ENCODE data around the gene REXO4. TPM values are rescaled to one million over a fixed set of nuclear protein-coding genes. Genes with fewer than 3 reads are reported as not detected.

The REXO4 gene
- total and polyA plus RNA-seq, 2 experiments from 2014 or later = 31.1 to 36.3 TPM

GRCh38 chr9:133403766-133404453 is 13.9 kb downstream of the REXO4 start:
- H3K36me3 Mint-ChIP-seq (ENCODE audit: low read depth) = peaks cover 32% of the 10 kb centered on the region
- Histone ChIP-seq H3K9me2 (ENCODE audit: insufficient read depth) (no peaks in the 10 kb centered on the region), H3K4me1 (ENCODE audit: insufficient read depth) (no peaks in the 10 kb centered on the region), H2AFZ (no peak overlapping the region), H3K27me3 (ENCODE audit: insufficient read depth) (no peaks in the 10 kb centered on the region), H3K79me2 (replicated peaks; ENCODE audit: insufficient read depth) (no peaks in the 10 kb centered on the region), H3K4me2 (no peak overlapping the region), H3K27ac (ENCODE audit: low read depth) (no peak overlapping the region), H4K20me1 (replicated peaks; ENCODE audit: insufficient read depth) (no peaks in the 10 kb centered on the region; the same call in 1 of the 2 replicates), H3F3A (replicated peaks; ENCODE audit: low read depth) (0 out of 2 replicates have a peak, but pooled peaks cover 10% of the 10 kb centered on the region), H3K4me3 (no peak overlapping the region), H3K36me3 (ENCODE audit: insufficient read depth) (peaks cover 6% of the 10 kb centered on the region; the same call in 1 of the 2 replicates)
- peaks cover 23% of the 10 kb centered on the region for H3K27me3 Mint-ChIP-seq (ENCODE audit: insufficient read depth, low read depth, poor library complexity)
- TF ChIP-seq EZH2 (IDR thresholded peaks at IDR 0.05; ENCODE audit: low read depth, unreplicated experiment) = no peak
- TF ChIP-seq CREB1 (CRISPR knock-in tag; IDR thresholded peaks at IDR 0.05; ENCODE audit: low read depth) = peak; percentile 46
- TF ChIP-seq CTCF (conservative IDR thresholded peaks at IDR 0.05; ENCODE audit: low read depth in 2 of 2) = peak; percentile 67 to 83
- no peak overlapping the region; the same call in 2 of the 3 replicates for H3K4me3 Mint-ChIP-seq
- DNase-seq (ENCODE audit: low spot score) (peak; percentile 82), ATAC-seq (peak; percentile 76)
- H3K9me3 Mint-ChIP-seq = no peaks in the 10 kb centered on the region; the same call in 2 of the 3 replicates
- no peak overlapping the region for H3K27ac Mint-ChIP-seq
- H3K4me1 Mint-ChIP-seq = peaks cover 3% of the 10 kb centered on the region; the same call in 2 of the 3 replicates

- peaks cover 3% of the 10 kb centered on the region; the same call in 2 of the 3 replicates for H3K4me1 Mint-ChIP-seq
- no peaks in the 10 kb centered on the region for H3K4me1 ChIP-seq (ENCODE audit: insufficient read depth)
- peaks cover 29% of the 10 kb centered on the region for H3K36me3 Mint-ChIP-seq (ENCODE audit: low read depth)
- H4K20me1 ChIP-seq (replicated peaks; ENCODE audit: insufficient read depth) = no peaks in the 10 kb centered on the region; the same call in 1 of the 2 replicates
- no peak for TF ChIP-seq ETS1 (IDR thresholded peaks at IDR 0.05)
- TF ChIP-seq REST (IDR thresholded peaks at IDR 0.05; ENCODE audit: unreplicated experiment) = no peak
- TF ChIP-seq CTCF (conservative IDR thresholded peaks at IDR 0.05; ENCODE audit: low read depth in 2 of 2) = no peak
- TF ChIP-seq EZH2phosphoT487 (IDR thresholded peaks at IDR 0.05; ENCODE audit: unreplicated experiment) = no peak
- no peaks in the 10 kb centered on the region for H3K79me2 ChIP-seq (replicated peaks; ENCODE audit: insufficient read depth)
- H3K4me3 ChIP-seq = no peak overlapping the region
- H3K4me2 ChIP-seq = no peak overlapping the region
- peaks cover 23% of the 10 kb centered on the region for H3K27me3 Mint-ChIP-seq (ENCODE audit: insufficient read depth, low read depth, poor library complexity)
- no peaks in the 10 kb centered on the region; the same call in 2 of the 3 replicates for H3K9me3 Mint-ChIP-seq
- no peaks in the 10 kb centered on the region for H3K27me3 ChIP-seq (ENCODE audit: insufficient read depth)
- 0 out of 2 replicates have a peak, but pooled peaks cover 8% of the 10 kb centered on the region for H3F3A ChIP-seq (replicated peaks; ENCODE audit: low read depth)
- H3K9me2 ChIP-seq (ENCODE audit: insufficient read depth) = no peaks in the 10 kb centered on the region
- no peak overlapping the region for H2AFZ ChIP-seq
- H3K27ac ChIP-seq (ENCODE audit: low read depth) = no peak overlapping the region
- no peak overlapping the region for H3K27ac Mint-ChIP-seq
- ATAC-seq = no peak
- H3K36me3 ChIP-seq (ENCODE audit: insufficient read depth) = no peaks in the 10 kb centered on the region
- no peak for DNase-seq (ENCODE audit: low spot score)
- no peak overlapping the region for H3K4me3 Mint-ChIP-seq
Measured at GRCh38 chr9:133402689-133403088, 15.1 kb downstream of the REXO4 start.

All from GM23338 (cell line).